Measurements from ENCODE around the gene TENM3.
A peak's percentile ranks its signal among the peaks of the same experiment; 100 is the strongest.

TENM3 gene

DNA sequence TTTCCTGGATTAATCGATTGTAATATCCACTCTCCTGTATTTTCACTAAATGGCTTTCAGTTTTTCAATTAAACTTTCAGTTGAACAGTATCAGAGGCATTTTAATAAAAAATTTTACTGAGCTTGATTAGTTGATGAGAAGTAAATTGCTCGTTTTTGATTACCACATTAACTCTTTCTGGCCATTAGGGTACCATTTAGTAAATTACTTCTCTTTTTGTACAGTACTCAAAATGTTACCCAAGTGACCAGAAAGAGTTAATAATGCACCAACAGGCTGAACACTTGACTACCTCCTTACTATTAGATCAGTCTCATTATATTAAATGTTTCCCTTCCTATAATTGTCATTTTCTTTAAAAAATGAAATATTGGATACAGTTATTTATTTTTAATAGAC lies 289.2 kb downstream of the TENM3 start:
- no peak for DNase-seq

DNA sequence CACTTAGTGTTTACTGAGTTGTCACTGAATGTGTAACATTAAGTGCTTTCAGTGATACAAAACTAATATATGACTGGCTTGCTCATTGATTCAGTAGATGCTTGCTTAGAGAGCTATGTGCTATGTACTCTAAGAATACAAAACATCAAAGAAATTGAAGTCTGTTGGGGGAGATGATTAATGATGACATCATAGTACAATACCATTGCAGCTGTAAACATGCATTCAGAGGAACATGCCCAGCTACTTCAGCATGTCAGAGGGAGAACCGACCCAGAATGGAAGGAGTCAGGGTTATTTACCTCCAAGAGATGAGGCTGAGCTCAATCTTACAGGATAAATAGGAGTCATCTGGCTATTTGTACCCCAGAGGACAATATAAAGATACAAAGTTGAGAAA lies 290.8 kb downstream of the TENM3 start:
- no peak for DNase-seq

DNA sequence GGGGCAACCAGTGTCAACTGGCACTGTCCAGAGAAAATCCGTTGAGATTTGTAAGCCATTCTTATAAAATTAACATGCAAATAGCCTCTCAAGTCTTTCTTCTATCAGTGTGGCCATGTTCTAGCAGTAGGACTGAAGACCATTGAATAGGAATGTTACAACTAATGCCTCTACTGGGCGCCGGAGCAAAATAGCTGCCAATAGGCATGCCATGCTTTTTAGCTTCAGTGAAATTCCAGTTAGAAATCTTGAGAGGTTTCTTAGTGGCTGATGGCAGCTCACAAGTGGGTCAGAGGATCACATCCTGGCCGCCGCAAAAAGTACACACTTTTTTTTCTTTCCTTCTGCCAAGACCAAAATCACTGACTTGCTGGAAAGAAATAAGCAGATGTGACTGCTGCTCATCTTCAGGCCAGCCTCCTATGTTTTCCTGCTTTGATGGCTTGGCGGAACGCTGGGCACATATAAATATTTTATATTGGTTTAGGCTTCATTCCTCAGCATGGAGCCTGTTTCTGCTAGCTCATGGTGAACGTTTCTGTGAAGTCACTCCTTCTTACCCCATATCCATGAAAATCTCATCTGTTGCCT lies 293.1 kb downstream of the TENM3 start:
- DNase-seq, result no peak

DNA sequence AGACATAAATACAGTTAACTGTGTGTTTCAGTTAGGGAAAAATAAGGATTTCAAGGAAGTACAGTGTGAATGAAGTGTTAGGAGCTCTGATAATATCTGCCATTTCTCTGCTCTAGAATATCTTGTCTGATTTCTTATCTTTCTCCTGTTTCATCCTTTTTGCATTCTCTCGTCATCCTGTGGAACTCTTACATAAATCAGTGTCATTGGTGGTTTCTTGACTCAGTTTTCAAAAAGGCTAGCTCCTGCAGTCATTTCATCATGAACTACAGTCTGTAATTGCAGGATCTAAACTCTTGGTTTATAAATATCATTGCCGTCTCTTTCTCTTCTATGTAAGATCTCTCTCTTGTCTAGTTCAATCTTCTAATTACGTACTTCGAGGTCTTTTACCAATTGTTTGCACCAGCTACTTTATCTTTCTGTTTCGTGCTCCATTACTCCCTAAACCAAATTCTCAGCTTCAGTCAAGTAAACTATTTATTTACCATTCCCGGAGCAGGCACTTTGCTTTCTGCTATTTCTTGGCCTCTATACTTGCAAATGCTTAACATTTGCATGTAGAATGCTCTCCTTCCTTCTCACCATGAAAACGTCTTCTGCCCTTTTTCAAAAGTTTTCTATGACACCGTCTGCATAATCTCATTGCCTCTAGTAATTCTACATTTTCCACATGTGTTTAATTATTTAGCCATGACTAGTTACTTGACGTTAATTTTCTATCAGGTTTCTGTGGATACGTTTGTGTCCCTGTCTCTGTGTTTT lies 294.0 kb downstream of the TENM3 start:
- no peak for DNase-seq

DNA sequence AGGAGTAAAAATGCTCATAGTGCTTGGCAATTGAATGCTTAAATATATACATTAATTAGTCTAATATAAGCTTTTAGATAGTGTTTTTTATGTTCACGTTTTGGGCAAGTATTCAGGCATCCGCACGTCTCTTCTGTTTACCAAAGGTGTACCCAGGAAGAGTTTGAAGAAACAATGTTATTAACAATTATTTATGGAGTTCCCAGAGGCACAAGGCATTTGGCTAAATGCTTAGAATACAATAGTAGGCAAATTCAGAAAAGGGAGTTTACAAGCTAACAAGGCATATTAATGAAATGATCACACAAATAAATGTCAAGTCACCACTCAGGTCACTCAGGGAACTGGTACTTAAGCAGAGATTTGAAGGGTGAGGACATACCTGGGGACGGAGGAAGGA lies 294.8 kb downstream of the TENM3 start:
- no peak for DNase-seq

DNA sequence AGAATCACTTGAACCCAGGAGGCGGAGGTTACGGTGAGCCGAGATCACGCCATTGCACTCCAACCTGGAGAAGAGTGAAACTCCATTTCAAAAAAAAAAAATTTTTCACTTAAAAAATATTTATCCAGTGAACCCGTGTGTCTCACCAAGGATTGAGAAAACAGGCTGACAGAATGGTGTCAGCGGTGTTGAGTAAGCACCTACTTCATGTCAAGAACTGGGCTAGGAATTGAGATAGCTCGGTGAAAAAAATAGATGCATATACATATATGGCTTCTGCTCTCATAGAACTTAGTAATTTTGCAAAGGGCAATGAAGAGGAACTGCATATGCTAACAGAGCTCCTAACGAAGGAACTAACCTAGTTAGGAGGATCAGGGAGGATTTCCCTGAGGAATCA lies 297.3 kb downstream of the TENM3 start:
- DNase-seq, result no peak

DNA sequence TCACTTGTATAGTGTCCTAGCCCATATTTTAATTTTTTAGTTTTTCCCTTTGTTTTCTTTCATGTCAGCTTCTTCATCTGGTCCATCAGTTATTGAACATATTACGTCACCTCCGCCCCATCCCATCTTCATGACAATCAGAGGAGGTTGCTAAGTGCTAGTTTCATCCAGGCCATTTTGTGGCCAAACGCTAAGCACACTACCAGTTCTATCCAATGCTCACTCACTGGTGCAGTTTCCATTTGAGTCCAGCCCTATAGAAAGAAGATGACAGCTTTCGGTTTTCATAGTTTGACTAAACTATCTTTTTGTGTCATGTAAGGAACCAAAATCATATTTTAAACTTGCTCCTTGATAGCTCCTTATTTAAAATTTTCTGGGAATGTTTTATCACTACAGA lies 304.2 kb downstream of the TENM3 start:
- no peak for DNase-seq

DNA sequence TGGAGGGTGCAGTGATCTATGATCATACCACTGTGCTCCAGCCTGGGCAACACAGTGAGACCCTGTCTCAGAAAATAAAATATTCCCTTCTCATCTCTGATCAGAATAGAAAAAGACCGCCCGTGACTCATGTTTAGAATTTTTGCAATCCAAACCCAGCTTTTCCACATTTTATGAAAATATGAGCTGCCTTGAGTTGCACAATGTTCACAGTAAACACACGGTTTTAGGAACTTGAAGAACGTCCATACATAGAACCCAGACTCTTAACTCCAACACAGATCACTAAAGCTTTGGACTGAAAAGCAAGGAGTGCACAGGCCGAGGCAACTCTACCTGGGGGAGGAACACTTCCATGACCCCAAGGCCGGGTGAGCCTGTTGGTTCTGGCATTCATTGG lies 305.0 kb downstream of the TENM3 start:
- DNase-seq, result no peak

DNA sequence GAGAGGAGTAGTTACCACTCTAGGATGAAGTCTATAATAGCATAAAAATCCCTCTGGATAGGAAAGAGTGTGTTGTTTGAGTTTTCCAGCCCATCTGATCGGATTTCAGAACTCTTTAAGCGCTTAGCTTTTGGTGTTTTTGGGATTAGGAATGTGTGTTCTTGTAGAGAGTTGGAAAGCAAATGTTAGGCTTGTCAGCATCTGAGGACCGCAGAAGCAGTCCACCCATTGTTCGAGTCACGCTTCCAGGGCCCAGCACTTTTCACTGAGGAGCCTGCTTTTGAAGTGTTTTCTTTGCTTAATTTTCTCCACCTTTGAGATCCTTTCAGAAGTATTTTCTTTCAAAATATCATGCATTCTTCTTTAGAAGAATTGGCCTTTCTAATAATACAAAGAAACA lies 306.2 kb downstream of the TENM3 start:
- no peak for DNase-seq

DNA sequence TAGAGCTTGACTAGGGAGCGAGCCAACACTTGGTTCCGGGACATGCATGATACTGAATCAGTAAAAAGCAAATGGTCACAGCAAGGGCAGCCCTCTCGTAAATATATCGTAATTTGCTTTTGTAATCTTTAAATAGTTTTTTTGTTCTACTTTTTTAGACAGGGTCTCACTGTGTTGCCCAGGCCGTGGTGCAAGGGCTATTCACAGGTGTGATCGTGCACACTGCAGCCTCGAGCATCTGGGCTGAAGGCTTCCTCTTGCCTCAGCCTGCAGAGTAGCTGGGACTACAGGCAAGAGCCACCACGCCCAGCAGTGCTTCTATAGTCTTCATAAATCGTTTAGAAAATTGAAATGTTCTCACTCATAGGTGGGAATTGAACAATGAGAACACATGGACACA lies 309.7 kb downstream of the TENM3 start:
- DNase-seq, result no peak

DNA sequence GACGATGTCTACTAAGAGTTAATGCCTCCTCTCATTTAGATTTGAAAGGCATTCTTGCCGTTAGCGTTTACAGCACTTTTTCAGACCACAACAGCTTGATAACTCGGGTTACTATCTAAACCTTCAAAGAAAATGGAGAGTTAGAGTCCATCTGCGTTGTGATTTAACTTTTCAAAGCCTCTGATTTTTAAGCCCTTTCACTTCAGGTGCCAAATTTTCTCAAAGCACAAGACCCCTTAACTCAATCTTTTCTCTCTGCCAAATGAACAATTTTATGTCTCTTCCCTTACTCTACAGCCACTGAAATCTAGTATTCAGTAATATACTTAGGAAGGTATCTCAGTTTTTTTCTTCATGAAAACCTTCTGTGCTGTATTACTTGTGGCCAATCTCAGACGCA lies 310.5 kb downstream of the TENM3 start:
- no peak for DNase-seq

DNA sequence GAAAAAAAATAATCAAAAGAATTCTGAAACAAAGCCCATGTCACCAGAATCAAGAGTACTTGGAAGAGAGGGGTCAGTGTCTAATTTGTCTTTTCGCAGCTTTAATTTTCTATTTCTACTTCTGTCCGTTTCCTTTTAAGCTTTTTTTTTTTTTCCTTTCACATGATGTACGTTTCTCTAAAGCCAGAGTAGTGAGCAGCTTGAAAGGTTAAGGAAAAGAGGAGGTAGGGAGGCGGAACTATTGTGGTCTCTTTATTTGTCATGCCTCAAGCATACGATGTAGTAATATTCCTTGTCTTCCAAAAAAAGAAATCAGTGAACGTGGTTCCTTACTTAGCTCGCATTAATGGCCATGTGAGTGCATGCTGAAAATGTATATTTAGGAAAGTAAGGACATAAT lies 311.5 kb downstream of the TENM3 start:
- DNase-seq, result no peak

DNA sequence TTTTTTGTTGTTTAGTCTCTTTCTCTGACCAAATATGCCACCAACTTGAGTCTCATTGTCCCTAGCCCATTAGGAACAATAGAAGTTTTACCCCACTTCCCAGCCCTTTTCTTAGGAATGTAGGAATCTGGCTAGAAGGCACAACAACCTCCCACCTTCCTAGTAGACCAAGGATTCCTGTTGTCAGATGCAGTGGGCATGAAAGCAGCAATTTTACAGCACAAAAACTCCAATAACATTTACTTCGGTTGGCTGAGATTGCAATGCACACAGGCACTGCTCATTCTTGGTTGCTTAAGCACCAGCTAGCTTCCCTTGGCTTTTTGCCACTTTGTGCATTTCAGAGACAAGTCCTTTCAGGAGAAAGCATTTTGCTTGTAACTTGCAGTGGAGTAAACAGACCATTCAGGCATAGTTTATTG lies 312.8 kb downstream of the TENM3 start:
- peak; percentile 54 for DNase-seq

DNA sequence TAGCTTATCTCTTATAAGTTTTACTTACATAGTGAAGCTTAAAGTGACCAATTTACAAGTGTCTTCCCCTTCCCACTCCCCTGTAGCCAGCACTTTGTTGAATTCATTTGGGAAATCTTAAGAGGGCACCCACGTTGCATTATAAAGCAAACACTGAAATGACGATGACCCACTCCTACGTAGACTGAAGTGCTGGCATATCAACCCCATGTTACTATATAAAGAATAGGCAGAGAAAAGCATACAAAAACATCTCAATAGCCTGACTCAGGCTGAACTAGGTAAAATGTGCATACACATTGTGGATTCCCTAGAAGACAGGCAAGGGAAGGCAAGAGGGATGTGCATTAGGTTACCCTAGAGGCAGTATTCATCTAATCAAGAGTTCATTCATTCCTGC lies 313.4 kb downstream of the TENM3 start:
- DNase-seq, result no peak

DNA sequence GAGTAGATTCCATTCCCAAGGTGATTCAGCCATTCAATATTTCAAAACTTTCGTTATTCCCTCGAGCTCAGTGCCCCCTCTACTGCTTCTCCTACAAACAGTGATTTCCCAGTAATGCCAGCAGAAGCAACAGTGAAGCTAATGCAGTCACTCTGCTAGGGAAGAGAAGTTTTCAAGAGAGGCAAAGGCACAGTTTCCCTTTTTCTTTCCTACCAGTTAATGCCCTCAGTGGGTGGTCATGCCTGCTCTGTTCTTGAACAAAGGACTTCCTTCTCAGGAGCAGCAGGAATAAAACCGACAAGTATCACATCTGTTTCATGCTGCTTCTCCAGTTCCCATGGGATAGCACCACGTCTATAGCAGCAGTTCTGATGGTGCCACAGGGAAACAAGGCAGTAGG lies 317.2 kb downstream of the TENM3 start:
- peak; percentile 78 for DNase-seq

DNA sequence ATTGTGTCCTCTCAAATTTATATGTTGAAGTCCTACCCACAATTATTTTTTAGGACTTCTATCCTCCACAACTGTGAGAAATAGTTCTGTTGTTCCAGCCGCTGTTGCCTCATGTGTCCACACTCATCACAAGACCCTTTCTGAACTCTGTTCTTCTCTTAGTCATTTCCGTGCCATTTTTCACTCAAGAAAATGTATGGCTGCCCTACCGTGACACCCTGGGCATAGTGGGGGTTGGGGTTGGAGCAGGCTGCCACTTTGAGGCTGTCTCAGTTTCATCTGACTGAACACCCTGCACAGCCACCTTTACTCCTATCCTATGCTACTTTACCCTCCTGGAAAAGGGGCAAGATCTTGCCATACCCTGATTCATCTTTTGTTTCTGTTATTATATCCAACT lies 319.1 kb downstream of the TENM3 start:
- DNase-seq, result no peak

DNA sequence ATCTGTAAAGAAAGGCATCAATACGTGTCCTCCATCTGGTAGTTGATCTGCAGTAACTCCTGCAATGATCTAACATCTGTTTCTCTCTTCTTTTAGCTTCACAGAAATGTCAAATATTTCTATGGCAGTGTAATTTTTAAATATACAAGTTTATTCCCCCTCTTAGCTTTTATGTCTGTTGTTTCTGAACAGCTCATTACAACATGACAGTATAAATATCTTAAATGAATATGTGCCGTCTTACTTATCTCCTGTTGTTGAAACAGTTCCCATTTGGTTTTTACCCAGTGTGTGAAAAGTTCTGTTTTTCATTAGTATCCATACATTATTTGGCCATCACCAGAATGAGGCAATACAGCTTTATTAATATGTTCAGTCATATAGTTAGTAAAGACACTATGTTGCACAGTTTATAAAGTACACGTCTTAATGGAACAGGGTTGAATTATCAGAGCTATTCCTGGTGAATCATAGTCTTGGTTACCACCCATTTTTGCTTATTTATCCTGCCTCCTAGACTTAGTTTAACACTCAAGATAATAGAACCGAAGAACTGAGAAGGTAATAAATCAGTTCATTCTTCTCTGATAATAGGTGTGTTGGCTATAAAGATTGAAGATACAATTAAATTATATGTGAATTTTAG lies 321.6 kb downstream of the TENM3 start:
- no peak for DNase-seq

DNA sequence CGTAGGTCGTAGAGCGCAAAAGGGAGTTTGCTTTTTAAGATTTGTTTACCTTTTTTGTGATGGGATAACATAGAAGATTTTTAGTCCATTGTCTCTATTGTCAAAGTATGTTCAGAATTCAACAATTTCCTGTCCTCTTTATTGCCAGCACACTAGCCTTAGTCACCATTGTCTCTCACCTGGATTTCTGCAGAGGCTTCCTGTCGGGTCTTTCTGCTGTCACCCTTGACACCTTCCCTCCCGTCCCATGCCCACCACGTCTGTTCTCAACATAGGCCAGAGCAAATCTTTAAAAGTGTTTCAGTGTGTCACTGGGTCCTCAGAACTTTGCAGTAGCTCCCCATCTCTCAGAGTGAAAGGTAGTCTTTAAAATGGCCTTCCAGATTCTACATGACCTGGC lies 323.9 kb downstream of the TENM3 start:
- no peak for DNase-seq

DNA sequence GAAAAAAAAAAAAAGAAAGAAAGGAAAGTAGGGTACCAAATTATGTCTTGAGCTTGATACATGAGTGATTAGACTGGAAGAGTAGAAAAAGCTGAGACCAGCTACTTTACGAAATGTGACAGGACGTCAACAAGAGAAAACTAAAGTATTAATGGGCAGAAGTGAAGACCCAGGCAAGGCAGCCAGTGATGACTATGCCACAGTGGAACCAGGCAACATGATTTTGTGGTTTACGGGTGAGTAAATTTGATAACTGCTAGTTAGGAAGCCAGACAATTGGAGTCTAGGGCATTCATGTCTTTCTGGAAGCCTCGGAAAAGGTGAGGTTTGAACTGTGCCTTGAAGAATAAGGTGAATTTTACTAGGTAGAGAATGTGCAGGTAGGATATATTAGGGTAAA lies 326.4 kb downstream of the TENM3 start:
- DNase-seq, result no peak

DNA sequence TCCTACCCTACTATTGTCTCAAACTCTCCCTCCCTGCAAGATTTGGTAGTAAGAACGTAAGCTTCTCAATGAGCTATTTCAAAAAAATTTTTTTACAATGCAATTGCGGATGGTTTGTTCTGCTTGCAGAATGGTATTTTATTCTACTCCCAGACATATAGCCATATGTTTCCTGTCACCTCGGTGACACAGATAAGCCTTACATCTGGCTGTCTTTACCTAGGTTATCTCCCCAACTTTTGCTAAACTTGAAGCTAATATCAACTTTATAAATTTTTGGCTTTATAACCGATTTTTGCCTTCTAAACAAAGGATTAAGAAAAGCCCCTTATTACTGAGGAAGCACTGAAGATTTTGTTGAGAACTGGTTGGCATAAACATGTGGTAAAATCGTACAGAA lies 331.5 kb downstream of the TENM3 start:
- DNase-seq, result no peak

DNA sequence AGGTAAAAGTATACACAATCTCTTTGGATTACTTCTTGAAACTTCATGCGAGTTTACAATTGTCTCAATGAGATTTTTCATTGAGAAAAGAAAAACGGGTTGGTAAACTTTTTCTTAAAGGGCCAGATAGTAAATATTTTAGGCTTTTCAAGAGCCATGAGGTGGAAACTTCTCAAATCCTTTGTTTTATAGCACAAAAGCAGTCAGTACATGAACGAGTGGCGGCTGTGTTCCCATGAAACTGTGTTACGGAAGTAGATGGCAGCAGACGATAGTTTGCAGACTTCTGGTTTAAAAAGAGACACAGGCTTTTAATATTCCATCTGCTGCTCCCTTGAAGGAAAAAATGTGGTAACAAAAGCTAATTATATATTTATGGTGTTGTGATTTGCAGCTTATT lies 332.0 kb downstream of the TENM3 start:
- no peak for DNase-seq

DNA sequence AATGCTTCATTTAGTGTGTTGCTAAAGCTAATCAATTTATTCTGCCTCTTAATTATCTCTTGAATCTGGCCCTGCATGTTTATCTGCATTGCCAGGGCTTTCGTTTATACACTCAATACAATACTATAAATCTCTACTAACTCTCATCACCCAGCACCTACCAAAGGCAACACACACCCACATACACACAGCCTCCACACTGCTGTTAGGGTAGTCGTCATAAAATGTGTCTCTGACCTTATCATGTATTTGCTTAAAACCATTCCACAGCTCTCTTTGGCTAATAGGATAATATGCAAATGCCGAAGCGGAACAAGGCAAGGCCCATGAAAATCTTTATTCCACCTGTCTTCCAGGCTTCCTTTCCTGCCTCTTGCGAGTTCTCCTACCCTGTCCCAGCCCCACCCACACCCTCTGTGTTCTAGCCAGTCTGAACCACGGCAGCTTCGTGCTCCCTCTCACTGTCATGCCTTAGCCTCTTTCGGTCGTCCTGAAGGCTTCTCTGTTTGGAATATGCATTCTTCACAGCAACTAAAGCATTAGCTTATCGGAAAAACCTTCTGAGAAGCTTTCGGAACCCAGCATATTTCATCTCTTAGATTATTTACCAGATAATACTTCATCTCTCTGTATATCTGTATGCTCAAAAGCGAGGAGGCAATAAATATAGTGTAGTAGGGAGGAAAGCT lies 333.5 kb downstream of the TENM3 start:
- DNase-seq, result no peak

DNA sequence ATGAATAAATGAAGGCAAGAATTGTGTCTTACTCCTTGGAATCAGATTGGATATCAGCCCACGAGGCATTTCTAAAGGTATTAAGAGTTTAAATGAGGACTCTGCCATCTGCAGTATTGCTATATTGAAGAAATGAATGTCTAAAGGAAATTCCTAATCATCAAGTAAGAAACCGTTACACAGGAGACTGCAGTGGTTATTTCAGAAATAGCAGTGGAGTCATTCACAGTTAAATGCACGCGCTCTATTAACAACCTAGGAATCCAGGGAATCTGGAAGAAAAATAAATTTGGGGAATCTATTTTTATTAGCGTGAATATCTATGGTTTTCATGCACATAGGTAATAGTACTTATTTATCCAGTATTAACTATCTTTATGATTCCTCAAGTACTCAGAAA lies 334.2 kb downstream of the TENM3 start:
- DNase-seq, result no peak

DNA sequence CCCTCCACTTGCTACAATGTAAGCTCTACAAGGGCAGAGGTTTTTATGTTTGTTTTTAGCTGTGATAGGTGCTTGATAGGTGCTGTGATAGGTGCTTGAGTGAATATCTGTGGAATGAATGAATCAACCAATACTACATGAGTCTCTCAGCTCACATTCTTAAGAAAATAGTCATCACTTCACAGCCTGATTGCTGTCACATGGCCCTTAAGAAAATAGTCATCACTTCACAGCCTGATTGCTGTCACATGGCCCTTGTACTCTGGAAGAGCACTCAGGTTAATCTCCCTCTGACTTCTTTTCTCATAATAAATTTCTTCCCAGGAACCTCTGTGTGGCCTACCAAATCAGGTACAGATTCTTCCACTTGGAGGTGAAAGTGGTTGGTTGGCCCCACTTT lies 335.2 kb downstream of the TENM3 start:
- no peak for DNase-seq
